Adrenal gland (tissue), 5 donors: ENCODE measurements around the gene CTPS2.

Source experiments
- POLR2A ChIP-seq, 2 donors: fragments of 450-650 bp; IDR thresholded peaks; one replicate each; pipeline ENCODE4 v1.6.1; 2017; ENCODE audit warnings: antibody characterized with exemption in 2 of 2, mild to moderate bottlenecking in 2 of 2, moderate library complexity in 1 of 2
- TF ChIP-seq, protein P1 (sequence below), 6 experiments: fragments of 450-650 bp in 4 of 6; fragments of 200-600 bp in 2 of 6; sonication (generic) in 1 of 6; IDR thresholded peaks; 1 replicate in 5 of 6; 2 replicates in 1 of 6; pipeline versions ENCODE4 v1.5.1 to v1.8.0; 2016 to 2021; ENCODE audit warnings: antibody characterized with exemption in 6 of 6, mild to moderate bottlenecking in 2 of 6, moderate library complexity in 1 of 6
- donor health status: DM: no; HTN: no; CAD: no.

DNA sequence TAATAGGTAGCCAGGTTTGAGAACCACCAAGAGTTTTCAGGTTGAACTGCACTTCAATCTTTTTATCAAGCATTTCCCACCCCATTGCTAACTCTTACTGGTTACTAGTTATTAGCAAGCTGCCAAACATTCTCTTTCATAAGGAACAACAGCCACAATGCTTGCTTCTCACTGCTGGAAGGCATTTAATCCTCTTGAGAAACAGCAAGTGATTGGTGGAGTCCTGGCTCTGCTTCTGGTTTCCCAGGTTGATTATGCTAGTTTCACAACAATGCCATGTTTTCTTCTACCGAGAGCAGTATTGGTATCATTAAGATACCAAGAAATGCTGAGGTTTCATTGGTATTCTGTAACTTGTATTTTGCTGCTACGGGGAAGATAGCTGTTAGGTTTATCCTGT, 41.5 kb upstream of the CTPS2 start:
- TF ChIP-seq, protein P1, sequence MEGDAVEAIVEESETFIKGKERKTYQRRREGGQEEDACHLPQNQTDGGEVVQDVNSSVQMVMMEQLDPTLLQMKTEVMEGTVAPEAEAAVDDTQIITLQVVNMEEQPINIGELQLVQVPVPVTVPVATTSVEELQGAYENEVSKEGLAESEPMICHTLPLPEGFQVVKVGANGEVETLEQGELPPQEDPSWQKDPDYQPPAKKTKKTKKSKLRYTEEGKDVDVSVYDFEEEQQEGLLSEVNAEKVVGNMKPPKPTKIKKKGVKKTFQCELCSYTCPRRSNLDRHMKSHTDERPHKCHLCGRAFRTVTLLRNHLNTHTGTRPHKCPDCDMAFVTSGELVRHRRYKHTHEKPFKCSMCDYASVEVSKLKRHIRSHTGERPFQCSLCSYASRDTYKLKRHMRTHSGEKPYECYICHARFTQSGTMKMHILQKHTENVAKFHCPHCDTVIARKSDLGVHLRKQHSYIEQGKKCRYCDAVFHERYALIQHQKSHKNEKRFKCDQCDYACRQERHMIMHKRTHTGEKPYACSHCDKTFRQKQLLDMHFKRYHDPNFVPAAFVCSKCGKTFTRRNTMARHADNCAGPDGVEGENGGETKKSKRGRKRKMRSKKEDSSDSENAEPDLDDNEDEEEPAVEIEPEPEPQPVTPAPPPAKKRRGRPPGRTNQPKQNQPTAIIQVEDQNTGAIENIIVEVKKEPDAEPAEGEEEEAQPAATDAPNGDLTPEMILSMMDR (IDR thresholded peaks at IDR 0.05), result no peak
- TF ChIP-seq POLR2A (IDR thresholded peaks at IDR 0.05), result no peak
